GM18519 (cell line): ENCODE measurements around the gene SLC9A5.

Source experiments
- ATAC-seq: cut with Tn5 transposase; IDR thresholded peaks from one replicate; pipeline ENCODE4 v1.9.1; 2021; ENCODE audit warnings: mild to moderate bottlenecking, moderate library complexity; ENCODE audit not compliant: unreplicated experiment, low FRiP score

The SLC9A5 gene

DNA sequence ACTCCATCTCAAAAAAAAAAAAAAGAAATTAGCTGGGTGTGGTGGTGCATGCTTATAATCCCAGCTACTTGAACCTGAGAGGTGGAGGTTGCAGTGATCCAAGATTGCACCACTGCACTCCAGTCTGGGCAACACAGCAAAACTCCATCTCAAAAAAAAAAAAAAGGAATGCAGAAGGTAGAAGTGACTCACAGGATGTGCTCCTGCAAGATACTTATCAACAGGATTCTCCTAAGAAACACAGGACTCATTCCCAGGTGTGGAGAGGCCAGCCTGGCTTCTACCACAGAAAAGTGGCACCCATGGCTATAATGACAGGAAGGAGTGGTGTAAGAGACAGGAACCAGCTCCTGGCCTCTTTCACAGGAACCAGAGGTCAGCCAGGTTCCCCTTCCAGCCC lies 36.0 kb upstream of the SLC9A5 start:
- no peak for ATAC-seq

DNA sequence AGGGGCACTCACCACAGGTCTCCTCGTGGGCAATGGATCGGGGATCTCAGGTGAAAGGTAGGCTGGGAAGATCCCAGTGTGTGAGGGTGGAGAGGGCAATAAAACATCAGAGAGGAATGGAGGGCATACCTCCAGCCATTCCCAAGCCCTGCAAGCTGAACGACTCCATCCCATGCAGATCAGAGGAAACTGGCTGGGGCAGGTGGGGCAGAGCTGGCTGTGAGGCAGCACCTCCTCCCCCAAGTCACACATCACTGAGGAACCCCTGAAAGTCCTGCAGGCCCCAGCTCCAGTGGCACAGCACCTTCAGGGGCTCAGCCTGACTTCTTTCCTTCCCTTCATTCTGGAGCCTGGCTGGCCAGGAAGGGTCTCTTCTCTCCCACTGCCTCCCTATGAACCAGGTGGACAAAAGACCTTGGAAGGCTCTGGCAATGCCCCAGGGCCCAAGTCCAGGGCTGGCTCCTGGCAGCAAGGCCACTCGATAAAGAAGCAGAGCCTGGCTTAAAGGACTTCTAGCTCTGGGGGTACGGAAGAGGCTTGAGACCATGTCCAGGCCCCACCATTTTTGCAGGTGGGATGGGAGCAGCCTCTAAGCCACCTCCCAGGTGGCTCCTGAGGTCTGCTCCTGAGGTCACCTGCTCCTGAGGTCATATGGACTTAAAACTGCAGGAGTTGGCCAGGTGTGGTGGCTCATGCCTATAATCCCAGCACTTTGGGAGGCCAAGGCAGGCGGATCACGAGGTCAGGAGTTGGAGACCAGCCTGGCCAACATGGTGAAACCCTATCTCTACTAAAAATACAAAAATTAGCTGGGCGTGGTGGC lies 35.4 kb upstream of the SLC9A5 start:
- no peak for ATAC-seq

DNA sequence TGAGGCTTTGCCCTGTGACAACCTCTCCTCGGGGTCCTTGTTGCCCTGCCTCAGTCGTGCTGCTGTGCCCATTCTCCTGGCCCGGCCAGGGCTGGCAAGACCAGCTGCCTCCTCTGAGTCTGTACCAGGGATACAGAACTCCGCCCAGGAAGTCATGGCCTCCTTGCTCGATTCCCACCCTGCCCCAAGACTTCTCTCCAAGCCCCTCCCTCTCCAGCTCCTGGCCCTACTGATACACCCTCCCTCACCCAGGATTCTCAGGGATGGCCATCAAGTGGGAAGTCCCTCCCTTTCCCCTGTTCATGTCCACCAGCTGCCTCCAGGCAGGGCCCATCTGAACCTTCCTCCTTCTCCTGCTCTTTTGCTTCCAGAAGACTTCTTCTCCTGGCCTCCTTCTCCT lies 33.1 kb upstream of the SLC9A5 start:
- ATAC-seq, result no peak

- ATAC-seq, result no peak
Measured at GRCh38 chr16:67216612-67217490, 31.9 kb upstream of the SLC9A5 start.

DNA sequence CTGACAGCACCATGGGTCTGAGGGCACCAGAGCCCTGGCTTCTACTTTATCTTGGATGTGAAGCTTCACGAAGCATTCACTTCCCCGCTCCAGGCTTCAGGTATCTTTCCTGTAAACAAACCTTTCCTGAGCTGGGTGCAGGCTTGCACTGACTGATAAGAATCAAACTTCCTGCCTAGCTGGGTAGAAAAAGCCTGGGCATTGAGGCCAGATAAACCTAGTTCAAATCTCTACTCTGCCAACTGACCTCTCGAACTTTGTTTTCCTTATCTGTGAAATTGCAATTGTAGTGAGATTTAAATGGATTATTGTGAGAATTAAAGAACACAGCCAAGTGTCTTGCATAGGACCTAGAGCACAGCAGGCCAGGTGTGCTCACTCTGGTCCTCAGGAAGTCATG lies 24.8 kb upstream of the SLC9A5 start:
- no peak for ATAC-seq

GRCh38 chr16:67226295-67226803 lies 22.4 kb upstream of the SLC9A5 start:
- ATAC-seq, result no peak

GRCh38 chr16:67226804-67227566 lies 21.8 kb upstream of the SLC9A5 start, which contains the start of gene TMEM208:
TMEM208 (plus strand) TSS chr16:67227130; CDS start chr16:67227219, 89 bp downstream.
- ATAC-seq, result peak; percentile 78

- ATAC-seq, result no peak
Measured at GRCh38 chr16:67227567-67227921, 21.2 kb upstream of the SLC9A5 start.

DNA sequence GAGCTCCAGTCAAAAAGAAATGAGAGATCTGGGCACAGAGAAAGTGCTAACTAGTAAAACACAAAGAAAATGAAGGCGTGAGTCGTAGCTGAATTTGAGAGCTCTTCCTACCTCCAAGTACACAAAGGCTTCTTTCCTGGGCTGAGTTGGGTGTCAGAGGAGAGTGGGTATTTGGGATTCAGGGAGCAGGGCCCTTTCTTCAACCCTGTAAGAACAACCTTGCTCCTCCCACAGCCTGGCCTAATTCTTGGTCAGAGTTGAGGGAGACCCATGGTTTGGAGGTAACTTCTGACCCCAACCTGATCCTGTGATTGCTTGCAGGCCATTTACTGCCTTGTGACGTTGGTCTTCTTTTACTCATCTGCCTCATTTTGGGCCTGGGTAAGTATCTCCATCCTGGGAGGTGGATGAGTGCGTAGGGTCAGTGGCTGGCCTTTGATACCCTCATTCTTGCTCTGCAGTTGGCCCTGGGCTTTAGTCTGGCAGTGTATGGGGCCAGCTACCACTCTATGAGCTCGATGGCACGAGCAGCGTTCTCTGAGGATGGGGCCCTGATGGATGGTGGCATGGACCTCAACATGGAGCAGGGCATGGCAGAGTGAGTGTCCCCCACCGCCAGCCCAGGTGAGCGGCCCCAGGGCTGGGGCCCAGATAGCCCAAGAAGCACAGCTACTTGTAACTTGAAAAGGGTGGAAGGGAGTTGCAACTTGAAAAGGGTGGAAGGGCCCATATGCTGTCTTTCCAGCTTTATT lies 20.6 kb upstream of the SLC9A5 start:
- no peak for ATAC-seq

DNA sequence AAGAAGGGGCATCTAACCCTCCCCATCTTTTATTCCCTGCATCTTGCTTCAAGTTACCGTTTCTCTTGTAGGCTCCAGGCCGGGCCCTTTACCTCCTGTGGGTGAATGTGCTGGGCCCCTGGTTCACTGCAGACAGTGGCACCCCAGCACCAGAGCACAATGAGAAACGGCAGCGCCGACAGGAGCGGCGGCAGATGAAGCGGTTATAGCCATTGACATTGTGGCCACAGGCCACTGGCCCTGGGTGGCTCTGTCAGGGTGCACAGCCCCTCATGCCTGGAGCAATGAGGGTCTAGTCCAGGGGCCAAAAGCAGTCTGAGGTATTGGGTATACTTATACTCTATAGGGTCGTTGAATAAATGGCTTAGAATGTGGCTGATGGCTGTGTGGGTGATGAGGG lies 19.9 kb upstream of the SLC9A5 start:
- no peak for ATAC-seq

GRCh38 chr16:67229906-67230808 lies 18.6 kb upstream of the SLC9A5 start:
- ATAC-seq, result no peak

GRCh38 chr16:67230809-67231660 lies 17.7 kb upstream of the SLC9A5 start:
- no peak for ATAC-seq

DNA sequence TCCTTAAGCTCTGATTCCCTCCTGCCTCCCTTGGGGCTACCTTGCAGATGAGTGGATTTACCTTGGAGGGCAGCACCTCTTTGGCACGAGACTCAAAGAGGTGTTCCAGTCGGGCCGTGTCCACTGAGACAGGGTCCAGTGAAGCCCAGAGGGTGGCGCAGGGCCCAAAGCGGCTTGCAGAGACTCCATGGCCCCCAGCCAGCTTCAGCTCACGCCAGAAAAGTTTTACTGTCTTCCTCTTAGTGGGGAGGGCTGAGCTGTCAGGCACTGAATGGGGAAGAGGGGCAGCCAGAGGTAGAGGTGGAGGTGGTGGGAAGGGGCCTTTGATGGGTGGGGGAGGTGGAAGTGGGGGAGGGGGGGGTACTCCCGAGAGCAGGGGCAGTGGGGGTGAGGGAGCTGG lies 15.2 kb upstream of the SLC9A5 start:
- ATAC-seq, result no peak

- ATAC-seq, result no peak
Measured at GRCh38 chr16:67234180-67234597, 14.6 kb upstream of the SLC9A5 start.

- no peak for ATAC-seq
Measured at GRCh38 chr16:67235816-67236562, 12.8 kb upstream of the SLC9A5 start.

DNA sequence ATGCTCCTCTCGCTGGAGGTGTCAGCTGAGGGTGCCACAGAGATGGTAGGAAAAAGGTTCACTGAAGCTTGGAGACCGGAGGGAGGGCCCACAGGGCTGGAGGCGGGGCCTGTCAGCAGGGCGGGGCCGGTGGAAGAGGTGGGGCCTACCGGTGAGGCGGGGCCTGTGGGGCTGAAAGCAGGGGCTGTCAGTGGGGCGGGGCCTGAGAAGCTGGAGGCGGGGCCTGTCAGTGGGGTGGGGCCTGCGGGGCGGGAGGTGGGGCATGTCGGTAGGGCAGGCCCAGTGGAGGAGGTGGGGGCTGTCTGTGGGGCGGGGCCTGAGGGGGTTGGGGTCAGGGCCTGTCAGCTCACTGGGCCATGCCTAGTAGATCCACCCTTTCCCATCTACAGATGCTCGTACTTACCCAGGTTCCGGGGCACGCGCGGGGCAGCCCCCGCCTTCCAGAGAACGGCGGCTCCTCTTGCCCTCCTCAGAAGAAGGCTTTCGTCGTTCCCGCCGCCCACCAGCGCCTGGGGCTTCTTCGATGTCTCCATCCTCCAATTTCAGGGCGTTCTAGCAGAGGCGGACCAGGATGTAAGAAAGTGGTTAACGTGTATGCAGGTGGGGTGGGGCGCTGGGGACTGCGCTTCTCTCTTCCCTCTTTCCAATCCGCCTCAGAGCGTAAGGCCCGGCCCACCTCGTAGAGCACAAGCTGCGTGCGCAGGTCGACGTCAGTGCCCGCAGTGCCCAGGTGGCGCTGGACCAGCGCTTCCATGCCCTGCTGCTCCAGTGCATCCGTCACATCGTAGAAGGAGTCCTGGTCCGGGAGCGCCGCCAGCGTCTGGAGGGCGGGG lies 12.0 kb upstream of the SLC9A5 start:
- no peak for ATAC-seq
